Inferior parietal cortex (tissue), 1 donor: ENCODE results near the gene PARD3.

ENCODE experiments used
- DNase-seq: peaks from one replicate; pipeline ENCODE4 v3.0.0-alpha.2; 2016; ENCODE audit errors: extremely low spot score

Gene PARD3

DNA sequence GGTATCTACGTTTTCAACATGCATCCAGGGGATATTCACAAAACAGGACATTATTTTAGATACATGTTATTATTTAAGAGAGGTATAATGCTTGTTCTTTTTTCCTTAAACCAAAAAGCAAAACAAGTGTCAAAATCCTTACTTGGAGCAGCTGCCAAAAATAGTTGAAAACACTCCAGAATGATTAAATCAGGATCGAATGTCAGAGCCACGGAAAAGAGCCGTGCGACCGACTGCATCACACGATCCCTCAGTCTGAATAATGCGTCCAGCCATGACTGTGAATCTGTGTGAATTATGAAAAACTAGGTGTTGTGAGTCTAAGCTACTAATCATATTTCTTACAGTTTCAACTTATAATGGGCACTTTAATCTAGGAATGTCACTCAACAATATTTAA is 126.0 kb downstream of the PARD3 start:
- DNase-seq, result no peak

DNA sequence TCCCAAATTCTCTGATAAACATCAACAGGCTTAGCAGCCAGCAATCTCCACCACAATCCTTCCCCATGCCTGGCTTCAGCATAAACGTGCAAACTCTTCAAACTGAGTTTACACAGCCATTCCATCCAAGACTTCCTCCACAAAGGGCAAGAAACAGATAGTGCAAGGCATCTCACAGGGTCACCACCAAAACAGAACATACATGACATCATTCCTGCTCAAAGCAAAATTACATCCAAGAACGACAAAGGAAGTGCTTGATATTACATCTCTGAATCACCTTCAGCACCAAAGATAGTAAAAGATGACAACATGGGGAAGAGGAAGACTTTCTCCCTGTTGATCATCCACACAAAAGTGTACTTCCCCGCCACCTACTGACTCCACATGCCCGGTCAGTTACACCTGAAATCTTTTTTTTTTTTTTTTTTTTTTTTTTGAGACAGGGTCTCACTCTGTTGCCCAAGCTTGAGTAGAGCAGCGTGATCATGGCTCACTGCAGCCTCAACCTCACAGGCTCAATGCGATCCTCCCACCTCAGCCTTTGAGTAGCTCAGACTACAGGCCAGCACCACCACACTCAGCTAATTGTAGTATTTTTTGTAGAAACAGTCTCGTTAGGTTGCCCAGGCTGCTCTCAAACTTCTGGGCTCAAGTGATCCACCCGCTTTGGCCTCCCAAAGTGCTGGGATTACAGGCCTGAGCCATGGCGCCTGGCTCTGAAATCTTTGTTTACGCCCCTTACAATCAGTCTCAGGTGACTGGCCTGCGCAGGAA is 127.5 kb downstream of the PARD3 start:
- DNase-seq, result no peak

DNA sequence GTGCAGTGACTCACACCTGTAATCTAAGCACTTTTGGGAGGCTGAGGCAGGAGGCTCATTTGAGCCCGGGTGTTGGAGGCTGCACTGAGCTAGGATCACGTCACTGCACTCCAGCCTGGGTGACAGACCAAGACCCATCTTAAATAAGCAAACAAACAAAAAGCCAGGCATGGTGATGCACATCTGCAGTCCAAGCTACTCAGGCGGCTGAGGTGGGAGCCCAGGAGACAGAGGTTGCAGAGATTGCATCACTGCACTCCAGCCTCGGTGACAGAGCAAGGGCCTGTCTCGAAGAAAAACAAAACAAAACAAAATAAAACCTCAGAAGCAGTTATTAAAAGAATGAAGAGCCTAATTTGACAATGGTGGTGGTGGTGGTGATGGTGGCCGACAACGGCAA is 132.5 kb downstream of the PARD3 start:
- no peak for DNase-seq

DNA sequence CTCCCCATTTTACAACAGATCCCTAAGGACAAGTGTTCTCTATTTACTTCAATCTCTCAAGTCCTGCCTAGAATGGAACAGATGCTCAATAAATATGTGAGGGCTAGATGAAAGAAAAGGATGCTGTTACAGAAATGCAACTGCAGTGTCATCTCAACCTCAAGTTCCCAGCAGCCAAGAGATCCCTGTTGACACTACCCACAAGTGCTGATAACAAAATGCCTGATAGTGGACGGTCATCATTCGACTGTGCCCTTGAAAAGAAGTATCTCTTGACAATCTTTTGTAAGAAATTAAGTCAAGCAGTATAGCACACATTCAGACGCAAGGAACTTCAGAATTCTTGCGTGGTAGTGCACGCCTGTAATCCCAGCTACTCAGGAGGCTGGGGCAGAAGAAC is 133.2 kb downstream of the PARD3 start:
- DNase-seq, result no peak

DNA sequence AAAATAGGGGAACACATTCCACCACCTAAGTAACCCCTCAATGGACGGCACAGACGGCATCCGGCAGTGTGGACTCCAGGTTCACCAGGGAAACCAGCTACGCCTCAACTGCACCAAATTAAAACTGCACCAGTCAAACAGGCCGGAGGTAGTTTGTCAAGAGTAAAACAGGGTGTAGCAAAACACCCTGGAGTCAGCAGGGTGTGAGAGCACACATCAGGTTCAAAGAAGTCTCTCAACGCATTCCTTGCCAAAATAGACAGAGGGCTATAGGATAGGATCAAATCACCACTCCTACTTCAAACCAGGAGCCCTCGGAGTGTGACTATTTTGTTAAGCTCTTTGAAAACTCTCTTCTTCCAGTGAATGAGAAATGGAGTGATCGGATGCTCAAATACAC is 135.9 kb downstream of the PARD3 start:
- no peak for DNase-seq

DNA sequence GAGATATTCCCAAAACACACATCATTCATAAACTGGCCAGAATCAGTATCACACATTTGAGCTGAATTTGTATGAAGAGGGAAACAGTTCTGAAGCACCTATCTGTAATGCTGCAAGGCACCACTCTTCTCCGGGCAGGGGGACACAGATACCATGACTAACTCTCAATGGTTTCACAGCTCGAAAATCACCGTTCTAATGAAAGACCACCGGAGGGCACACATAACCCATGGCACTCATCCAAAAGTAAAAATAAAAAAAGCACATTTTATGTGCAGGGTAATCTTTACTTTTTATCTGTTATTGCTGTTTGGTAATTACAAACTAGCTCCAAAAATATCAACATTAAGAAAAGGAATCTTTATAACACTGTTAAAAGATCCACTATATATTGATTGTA is 137.5 kb downstream of the PARD3 start:
- DNase-seq, result no peak

DNA sequence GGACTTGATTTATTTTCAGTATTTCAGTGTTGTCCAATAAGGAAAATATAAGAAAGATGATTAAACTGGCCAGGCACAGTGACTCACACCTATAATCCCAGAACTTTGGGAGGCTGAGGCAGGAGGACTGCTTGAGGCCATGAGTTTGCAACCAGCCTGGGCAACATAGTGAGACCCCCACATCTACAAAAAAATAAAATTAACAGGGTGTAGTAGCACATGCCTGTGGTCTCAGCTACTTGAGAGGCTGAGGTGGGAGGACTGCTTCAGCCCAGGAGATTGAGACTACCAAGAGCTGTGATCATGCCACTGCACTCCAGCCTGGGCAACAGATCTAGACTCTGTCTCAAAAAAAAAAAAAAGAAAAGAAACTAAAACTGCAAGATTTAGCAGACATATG is 138.0 kb downstream of the PARD3 start:
- no peak for DNase-seq

DNA sequence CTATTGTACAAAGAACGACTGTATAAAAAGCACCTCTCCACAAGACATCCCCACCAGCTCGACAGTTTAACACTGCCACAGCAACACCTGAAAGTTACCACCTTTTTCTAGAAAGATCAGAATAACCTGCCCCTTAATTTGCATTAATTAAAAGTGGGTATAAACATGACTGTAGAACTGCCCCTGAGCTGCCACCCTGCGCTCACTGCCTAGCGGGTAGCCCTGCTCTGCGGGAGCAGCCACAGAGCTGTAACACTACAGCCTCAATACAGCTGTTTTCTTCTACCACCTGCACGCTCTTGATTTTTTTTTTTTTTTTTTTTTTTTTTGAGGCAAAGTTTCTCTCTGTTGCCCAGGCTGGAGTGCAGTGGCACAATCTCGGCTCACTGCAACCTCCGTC is 140.9 kb downstream of the PARD3 start:
- DNase-seq, result no peak

DNA sequence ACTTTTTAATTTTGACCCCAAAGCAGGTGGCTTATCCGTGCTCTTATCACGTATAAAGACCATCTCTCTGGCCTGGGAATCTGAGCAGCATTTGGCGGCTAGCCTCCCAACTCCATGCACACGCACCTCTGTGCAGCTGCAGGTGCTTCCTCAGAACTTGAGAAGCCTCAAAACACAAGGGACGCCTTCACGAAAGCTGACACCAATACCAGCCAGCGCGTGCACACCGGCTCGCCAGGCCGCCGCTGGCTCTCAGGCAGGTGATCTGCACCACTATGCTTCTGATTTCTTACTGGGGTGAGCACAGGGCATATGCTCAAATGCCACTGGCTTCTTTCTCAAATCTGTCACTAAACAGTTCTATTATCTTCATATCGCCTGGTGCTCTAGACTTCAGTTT is 145.0 kb downstream of the PARD3 start:
- no peak for DNase-seq

DNA sequence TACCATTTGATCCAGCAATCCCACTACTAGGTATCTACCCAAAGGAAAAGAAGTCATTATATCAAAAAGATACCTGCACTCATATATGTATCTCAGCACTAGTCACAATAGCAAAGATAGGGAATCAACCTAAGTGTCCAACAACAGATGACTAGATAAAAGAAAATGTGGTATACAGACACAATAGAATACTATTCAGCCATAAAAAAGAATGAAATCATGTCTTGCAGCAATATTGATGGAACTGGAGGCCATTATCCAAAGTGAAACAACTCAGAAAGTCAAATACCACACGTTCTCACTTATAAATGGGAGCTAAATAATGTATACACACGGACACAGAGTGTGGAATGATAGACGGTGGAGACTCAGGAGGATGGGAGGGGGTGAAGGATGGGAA is 146.0 kb downstream of the PARD3 start:
- DNase-seq, result no peak

DNA sequence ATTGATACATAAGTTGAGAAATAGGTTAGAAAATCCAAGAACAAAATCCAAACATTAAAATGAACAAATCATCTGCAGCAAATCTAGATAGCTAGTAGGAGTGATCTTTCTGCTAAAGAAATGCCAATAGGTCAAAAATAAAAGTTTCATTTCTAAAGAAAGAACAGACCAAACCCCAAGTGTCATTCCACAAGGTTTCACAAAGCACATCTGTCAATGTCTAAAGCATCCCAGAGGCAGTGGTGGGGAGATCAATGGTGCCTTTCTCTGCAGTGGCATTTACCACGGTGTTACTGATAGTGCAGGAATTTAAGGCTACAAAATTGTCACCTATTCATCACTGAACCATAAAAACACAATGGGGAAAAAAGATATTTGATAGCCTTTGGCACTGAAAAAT is 147.9 kb downstream of the PARD3 start:
- no peak for DNase-seq

DNA sequence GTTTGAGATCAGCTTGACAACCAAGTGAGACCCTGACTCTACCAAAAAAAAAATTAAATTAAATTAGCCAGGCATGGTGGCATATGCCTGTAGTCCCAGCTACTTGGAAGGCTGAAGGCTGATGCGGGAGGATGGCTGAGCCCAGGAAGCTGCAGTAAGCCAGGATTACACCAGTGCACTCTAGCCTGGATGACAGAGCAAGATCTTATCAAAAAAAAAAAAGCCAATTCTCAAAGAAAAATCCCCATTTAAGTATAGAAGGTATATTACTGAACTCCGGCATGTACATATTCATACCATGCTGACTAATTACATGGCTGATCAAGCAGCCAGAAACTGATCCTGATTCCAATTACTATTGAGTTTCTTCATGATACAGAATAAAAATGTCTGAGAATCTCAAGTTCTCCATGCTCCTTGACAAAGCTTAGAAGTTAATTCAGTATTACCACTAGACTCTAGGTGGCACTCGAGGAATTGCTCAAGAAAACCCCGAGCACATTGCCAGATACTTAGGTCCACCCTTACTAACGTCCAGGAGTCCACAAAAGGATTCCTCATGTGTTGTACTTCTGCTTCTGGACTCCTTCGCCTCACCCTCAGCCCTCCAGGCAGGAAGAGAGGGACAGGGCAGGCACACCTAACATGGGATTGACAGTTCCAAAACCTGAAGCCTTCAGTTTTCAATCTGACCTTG is 148.9 kb downstream of the PARD3 start:
- peak; percentile 66 for DNase-seq

DNA sequence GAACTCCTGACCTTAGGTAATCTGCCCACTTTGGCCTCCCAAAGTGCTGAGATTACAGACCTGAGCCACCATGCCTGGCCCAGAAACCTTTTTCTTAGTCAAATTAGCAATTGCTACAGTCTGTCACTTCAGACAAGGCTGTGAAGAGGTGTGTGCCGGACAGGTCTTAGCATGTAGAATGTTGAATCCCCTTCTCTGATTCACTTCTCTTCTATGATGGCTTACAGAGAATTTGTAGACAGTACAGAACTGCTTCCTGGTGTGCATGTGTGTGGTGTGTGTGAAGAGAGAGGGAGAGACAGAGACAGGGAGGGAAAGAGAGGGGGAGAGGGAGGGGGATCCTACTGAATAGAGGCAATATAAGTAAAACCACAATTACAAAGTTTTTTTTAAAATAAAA is 150.4 kb downstream of the PARD3 start:
- DNase-seq, result no peak

DNA sequence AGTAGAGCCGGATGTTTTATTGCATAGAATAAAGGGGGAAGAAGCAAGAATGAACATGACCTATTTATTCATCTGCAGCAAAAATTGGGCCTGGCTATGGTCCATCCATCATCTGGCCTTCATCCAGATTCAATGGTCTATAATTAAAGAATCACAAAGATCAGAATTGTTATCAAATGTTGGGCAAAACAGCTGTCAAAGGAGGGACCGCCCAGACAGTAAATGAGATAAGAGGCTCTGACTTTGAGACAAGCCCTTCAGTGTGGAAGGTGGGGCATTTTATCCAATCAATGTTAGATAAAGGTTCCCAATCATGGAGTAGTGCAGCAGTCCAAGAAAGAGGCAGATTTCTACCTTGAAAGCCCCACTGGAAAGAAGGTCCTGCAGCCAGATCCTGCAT is 153.5 kb downstream of the PARD3 start:
- no peak for DNase-seq

DNA sequence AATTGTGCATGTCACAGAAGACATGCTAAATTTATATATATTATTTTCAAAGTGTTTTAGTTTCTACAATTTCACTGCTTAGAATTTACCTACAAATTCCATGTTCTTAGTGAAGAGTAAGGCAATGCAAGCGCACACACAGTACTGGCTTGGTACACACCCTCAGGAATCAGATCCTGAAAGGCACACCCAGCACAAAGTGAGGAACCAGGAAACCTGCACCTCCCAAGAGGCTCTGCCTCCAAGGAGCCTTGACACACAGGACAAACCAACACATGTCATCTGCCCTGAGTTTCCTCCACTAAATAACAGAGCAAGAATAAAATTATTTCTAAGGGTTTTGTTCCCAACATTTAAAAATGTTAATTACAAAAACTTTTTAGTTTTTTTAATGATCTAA is 156.2 kb downstream of the PARD3 start:
- DNase-seq, result no peak

DNA sequence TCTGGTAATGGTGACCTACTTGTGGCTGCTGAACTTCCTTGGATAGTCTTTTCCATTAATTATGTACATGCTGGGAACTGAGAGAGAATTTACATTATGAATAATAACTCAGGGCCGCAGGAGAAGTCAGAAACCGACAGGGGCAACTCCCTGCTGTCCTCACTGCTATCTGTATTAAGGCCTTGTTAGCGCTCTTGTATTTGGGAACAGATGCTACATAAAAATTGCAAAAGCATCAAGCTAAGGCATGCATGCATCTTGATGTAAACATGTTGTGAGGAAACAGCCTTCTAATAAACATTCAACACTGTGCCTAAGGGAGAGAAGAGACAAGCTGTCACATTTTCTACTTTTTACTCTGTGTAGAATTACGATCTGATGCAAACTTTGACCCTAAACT is 158.4 kb downstream of the PARD3 start:
- DNase-seq, result no peak

DNA sequence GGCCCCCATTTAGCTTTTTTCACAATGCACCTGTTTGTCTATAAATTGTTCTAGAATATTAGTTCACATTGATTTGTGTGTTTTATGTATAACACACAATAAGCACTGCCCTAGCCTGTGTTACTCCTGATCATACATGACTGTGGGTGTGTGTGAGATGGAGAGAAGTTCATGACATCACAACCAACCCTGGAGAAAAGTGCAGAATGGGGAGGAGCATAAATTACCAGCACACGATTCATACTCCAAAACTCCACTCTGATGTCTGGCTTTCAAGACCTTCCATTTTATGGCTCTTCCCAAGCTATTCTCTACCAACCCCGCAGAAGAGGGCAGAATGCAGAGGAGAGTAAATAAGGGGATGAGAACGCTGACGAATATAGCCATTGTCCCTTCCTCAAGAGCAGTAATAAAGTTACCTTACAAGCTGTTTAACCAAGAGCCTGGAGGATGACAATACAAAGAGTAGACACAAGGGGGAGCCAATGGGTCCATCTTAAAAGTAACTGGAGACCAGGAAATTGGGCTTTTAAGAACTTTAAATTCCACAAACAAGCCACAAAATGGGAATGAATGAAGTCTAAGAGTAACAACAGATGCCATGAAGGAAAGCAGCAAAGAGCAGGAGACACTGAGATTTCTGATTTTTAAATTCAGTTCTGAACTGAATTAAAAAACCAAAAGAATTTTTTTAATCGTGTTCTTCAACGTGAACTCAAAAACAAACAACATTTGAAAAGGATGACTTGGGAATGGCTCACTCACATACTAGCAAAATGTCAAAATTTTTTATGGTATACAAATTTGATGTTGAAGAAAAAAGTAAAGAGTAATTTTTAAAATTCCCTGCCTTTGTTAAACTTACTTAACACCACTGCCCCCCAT is 159.6 kb downstream of the PARD3 start:
- peak; percentile 75 for DNase-seq

DNA sequence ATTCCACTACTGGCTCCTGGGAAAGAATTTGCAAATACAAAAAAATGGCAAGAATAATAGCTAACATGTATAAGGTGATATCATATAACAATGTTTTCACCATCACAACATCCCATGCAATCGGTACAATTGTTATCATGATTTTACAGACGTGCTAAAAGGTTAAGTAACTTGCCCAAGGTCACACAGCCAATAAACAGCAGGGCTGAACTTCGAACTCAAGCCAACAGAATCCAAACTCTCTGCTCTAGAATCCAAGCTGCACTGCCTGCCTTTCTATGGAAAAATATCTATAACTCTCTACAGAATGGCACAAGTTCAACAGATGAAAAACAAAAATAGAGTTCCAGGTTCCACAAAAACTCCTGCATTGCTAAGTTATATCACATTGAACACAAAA is 160.9 kb downstream of the PARD3 start:
- no peak for DNase-seq

DNA sequence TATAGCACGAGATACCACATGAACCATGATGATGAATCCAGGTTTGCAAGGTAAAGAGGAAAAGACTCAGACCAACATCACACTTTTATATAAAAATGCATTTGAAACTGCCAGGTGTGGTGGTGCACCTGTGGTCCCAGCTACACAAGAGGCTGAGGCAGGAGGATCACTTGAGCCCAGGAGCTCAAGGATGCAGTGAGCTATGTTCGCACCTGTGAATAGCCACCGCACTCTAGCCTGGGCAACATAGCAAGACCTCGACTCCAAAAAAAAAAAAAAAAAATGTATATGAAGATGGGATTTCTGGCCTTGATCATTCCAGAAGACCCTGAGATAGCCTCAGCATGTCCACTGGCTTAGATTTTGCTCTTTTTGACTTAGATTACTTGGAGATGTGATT is 161.6 kb downstream of the PARD3 start:
- DNase-seq, result no peak

DNA sequence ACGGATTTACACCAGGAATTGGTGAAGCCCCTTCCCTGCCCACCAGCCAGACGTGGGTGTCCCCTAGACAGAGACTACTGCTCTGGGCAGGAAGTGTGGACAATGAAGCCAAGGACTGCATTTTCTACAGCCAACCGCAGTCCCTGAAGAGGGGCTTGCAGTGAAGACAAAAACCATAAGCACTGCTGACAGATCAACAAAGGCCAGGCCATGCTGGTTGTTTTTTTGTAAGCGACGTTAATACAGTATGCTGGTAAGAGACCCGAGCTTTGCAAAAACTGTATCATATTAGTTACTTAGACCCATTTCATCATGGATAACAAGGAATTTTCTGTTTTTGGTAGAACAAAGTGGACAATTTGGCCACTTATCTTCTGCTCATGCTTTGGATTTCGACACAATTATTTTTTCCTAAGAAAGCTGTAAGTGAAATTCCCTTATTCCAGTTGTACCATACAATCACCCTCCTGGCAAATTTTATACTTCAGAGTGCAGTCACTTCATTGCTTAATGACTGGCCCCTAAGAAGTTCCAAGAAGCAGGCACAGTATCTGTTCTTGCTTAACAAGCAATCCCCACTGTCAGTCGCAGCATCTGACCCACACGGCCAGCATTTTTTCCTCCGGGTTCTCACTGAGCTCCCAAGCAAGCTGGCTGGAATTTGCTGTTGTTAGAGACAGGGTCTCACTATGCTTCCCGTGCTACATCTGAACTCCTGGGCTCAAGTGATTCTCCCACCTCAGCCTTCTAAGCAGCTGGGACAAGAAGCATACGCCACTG is 163.5 kb downstream of the PARD3 start:
- DNase-seq, result no peak

DNA sequence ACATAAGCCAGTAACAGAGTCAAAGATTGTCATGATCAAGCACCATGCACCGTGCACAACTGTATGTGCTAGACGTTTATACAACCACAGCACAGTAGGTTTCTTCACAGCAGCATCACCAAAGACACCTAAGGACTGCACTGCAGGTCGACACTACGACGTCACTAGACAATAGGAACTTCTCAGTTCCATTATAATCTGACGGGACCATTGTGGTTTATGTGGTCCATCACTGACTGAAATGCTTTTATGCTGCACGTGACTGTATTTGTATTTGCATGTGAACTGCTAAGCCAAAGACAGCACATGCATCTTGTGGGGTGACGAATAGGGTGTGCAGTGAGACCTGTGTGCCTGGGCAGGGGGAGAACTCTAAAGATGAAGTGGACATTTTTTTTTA is 164.9 kb downstream of the PARD3 start:
- DNase-seq, result no peak

DNA sequence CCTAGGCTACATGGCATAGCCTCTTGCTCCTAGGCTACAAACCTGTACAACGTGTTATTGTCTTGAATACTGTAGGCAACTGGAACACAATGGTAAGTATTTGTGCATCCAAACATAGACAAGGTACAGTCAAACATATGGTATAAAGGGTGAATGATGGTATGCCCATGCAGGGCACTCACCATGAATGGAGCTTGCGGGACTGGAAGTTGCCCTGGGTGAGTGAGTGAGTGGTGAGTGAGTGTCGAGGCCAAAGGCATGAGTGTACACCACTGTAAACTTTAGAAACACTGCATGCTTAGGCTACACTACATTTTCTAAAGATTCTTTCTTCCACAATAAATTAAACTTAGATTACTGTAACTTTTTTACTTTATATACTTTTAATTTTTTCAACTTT is 165.7 kb downstream of the PARD3 start:
- no peak for DNase-seq
